CD4-positive, alpha-beta T cell (primary cell): ENCODE data around the gene GDPD1. TPM values are rescaled to one million over a fixed set of nuclear protein-coding genes. Genes with fewer than 3 reads are reported as not detected.

Experiments used
- ATAC-seq: fragments of 200-7000 bp; cut with Tn5 transposase; one replicate; pipeline ENCODE4 v1.10.0; 2022; ENCODE audit warnings: mild to moderate bottlenecking; ENCODE audit not compliant: poor library complexity
- CTCF ChIA-PET: fragments of 350-600 bp; sonication (Branson Sonifier 250); formaldehyde crosslinking; loops from one replicate; lab custom pipeline; 2021; ENCODE audit warnings: antibody characterized with exemption, inconsistent platforms; lab: Charles Lee
- POLR2A ChIA-PET: fragments of 350-600 bp; sonication (Branson Sonifier 250); formaldehyde crosslinking; loops from one replicate; lab custom pipeline; 2021; ENCODE audit warnings: antibody characterized with exemption, inconsistent platforms; lab: Charles Lee
- DNase-seq, 14 experiments: peaks; one replicate each; pipeline ENCODE4 v3.0.0-alpha.2; 2013 to 2020; ENCODE audit warnings: mixed read lengths in 2 of 14
- H3K27ac ChIP-seq, 2 donors: one replicate each; pipeline versions ENCODE4 v1.5.1 to v1.7.0; 2013; ENCODE audit warnings: low read length in 2 of 2, low read depth in 1 of 2, mild to moderate bottlenecking in 1 of 2
- H3K27me3 ChIP-seq, 2 experiments: 1 replicate in 1 of 2; 2 replicates in 1 of 2; pipeline versions ENCODE4 v1.6.1 to v1.7.0; 2013; ENCODE audit warnings: low read length in 2 of 2, control low read depth in 1 of 2, mild to moderate bottlenecking in 1 of 2, moderate library complexity in 1 of 2; ENCODE audit not compliant: insufficient read depth in 2 of 2, control insufficient read depth in 1 of 2
- H3K36me3 ChIP-seq: one replicate; pipeline ENCODE4 v1.6.1; 2013; ENCODE audit warnings: low read length, control low read depth; ENCODE audit not compliant: insufficient read depth
- H3K4me1 ChIP-seq: one replicate; pipeline ENCODE4 v1.6.1; 2013; ENCODE audit warnings: low read length, control low read depth; ENCODE audit not compliant: insufficient read depth
- H3K4me3 ChIP-seq: one replicate; pipeline ENCODE4 v1.5.1; 2013; ENCODE audit warnings: mild to moderate bottlenecking, low read length, moderate library complexity
- H3K9me3 ChIP-seq, 2 experiments: 1 replicate in 1 of 2; 2 replicates in 1 of 2; pipeline versions ENCODE4 v1.6.1 to v1.7.0; 2013; ENCODE audit warnings: low read length in 2 of 2, mild to moderate bottlenecking in 2 of 2, control low read depth in 1 of 2, moderate library complexity in 1 of 2; ENCODE audit not compliant: control insufficient read depth in 1 of 2, insufficient read depth in 1 of 2
- H3K27ac Mint-ChIP-seq: one replicate; pipeline ENCODE4 v1.8.0; 2020; ENCODE audit warnings: mixed read lengths
- H3K27me3 Mint-ChIP-seq: one replicate; pipeline ENCODE4 v1.8.0; 2021; ENCODE audit warnings: mixed read lengths
- H3K36me3 Mint-ChIP-seq: one replicate; pipeline ENCODE4 v1.8.0; 2021; ENCODE audit warnings: low read depth, mixed read lengths
- H3K4me1 Mint-ChIP-seq: one replicate; pipeline ENCODE4 v1.8.0; 2021; ENCODE audit warnings: low read depth, mixed read lengths
- H3K4me3 Mint-ChIP-seq: one replicate; pipeline ENCODE4 v1.8.0; 2020; ENCODE audit warnings: mild to moderate bottlenecking, mixed read lengths
- H3K9me3 Mint-ChIP-seq: one replicate; pipeline ENCODE4 v1.8.0; 2020; ENCODE audit warnings: mixed read lengths
- CTCF ChIP-seq: fragments of 200-600 bp; IDR thresholded peaks from one replicate; pipeline ENCODE4 v1.8.0; 2022; ENCODE audit warnings: antibody characterized with exemption, mild to moderate bottlenecking
- intact Hi-C, 2 experiments: fragments of 100-400 bp; cut with DNase I in 1 of 2; cut with micrococcal nuclease in 1 of 2; formaldehyde crosslinking; loops; one replicate each; pipeline versions ENCODE4 v1.15.1 to v1.9.0; 2023 to 2025; cut with DNase I, micrococcal nuclease
- total RNA-seq, 174 experiments: library from RNA in 2 of 174; stranded (reverse) in 2 of 174; gene quantifications; one replicate each; pipeline ENCODE4 v1.2.3 and lab custom pipeline; 2021 to 2026

GDPD1 gene
- total RNA-seq, 2 experiments from 2014 or later = 2.0 to 2.3 TPM

- Histone ChIP-seq H3K27me3 (no peaks in the 10 kb centered on the region), H3K4me3 (no peak overlapping the region), H3K9me3 (no peaks in the 10 kb centered on the region), H3K27ac (no peak overlapping the region), H3K36me3 (no peaks in the 10 kb centered on the region), H3K4me1 (no peaks in the 10 kb centered on the region)
- DNase-seq (no peak), ATAC-seq (no peak)
- no peaks in the 10 kb centered on the region for H3K36me3 Mint-ChIP-seq
- no peak overlapping the region for H3K27ac Mint-ChIP-seq
- CTCF ChIA-PET = interaction anchor here (0.7 to 3.0 kb wide), 4 partner anchors 14 to 297 kb away, joined by 3 to 7 read pairs (median 5); no protein-coding TSS in a partner anchor
- no peaks in the 10 kb centered on the region for H3K9me3 Mint-ChIP-seq
- H3K27me3 Mint-ChIP-seq = no peaks in the 10 kb centered on the region
- TF ChIP-seq CTCF = no peak
- H3K4me1 Mint-ChIP-seq = peaks cover 4% of the 10 kb centered on the region
- intact Hi-C loops = loop anchor here in 1 of 2 experiments (1.0 kb wide), 1 partner anchor 124 kb away; no protein-coding TSS in a partner anchor
- POLR2A ChIA-PET = interaction anchor here (0.8 to 1.5 kb wide), 2 partner anchors 14 to 53 kb away, joined by 3 to 5 read pairs; no protein-coding TSS in a partner anchor
- no peak overlapping the region for H3K4me3 Mint-ChIP-seq
Measured at GRCh38 chr17:59315866-59316265, 95.6 kb downstream of the GDPD1 start.

Other genes starting within 250 kb of the GDPD1 start
- 10 to 100 TPM; 16.8 to 18.0 TPM for gene TRIM37, start 113.6 kb upstream of the GDPD1 start, total RNA-seq
- 1 to 10 TPM; 5.2 to 7.7 TPM for gene SKA2, start 65.3 kb upstream of the GDPD1 start, total RNA-seq
- under 1 TPM; 0.69 to 0.92 TPM for gene PRR11, start 64.8 kb upstream of the GDPD1 start, total RNA-seq
- 10 to 100 TPM; 15.3 to 16.8 TPM for gene SMG8, start 10.5 kb upstream of the GDPD1 start, total RNA-seq
- 10 to 100 TPM; 69.1 to 71.6 TPM for gene YPEL2, start 111.1 kb downstream of the GDPD1 start, total RNA-seq